ENCODE results near the gene CENPK. TPM values are rescaled to one million over a fixed set of nuclear protein-coding genes. Genes with fewer than 3 reads are reported as not detected.

CENPK gene
- total and polyA plus RNA-seq, 9 of the 15 experiments (the other 6 are each of a cell fraction or from before 2014, with no cell fraction given), result 30.8 to 134 (median 69.0) TPM

DNA sequence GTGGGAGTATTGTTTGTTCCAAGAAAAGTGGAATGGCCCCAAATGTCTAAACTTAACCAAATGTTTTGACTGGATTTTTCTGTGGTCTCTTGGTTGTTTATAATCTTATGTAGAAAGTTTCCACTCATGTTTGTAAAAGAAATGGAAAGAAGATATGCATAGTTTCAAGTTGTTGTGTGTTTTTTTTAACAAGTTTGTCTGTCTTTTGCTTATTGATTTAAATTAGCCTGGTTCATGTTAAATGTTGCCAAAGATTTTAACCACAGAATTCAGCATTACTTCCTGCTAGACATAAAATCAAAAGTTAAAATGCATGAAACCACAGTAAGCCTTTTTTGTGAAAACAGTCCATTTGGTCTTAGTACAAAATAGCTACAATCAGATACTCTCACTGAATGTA is 14.2 kb upstream of the CENPK start (continued):
- TF ChIP-seq, protein P1, sequence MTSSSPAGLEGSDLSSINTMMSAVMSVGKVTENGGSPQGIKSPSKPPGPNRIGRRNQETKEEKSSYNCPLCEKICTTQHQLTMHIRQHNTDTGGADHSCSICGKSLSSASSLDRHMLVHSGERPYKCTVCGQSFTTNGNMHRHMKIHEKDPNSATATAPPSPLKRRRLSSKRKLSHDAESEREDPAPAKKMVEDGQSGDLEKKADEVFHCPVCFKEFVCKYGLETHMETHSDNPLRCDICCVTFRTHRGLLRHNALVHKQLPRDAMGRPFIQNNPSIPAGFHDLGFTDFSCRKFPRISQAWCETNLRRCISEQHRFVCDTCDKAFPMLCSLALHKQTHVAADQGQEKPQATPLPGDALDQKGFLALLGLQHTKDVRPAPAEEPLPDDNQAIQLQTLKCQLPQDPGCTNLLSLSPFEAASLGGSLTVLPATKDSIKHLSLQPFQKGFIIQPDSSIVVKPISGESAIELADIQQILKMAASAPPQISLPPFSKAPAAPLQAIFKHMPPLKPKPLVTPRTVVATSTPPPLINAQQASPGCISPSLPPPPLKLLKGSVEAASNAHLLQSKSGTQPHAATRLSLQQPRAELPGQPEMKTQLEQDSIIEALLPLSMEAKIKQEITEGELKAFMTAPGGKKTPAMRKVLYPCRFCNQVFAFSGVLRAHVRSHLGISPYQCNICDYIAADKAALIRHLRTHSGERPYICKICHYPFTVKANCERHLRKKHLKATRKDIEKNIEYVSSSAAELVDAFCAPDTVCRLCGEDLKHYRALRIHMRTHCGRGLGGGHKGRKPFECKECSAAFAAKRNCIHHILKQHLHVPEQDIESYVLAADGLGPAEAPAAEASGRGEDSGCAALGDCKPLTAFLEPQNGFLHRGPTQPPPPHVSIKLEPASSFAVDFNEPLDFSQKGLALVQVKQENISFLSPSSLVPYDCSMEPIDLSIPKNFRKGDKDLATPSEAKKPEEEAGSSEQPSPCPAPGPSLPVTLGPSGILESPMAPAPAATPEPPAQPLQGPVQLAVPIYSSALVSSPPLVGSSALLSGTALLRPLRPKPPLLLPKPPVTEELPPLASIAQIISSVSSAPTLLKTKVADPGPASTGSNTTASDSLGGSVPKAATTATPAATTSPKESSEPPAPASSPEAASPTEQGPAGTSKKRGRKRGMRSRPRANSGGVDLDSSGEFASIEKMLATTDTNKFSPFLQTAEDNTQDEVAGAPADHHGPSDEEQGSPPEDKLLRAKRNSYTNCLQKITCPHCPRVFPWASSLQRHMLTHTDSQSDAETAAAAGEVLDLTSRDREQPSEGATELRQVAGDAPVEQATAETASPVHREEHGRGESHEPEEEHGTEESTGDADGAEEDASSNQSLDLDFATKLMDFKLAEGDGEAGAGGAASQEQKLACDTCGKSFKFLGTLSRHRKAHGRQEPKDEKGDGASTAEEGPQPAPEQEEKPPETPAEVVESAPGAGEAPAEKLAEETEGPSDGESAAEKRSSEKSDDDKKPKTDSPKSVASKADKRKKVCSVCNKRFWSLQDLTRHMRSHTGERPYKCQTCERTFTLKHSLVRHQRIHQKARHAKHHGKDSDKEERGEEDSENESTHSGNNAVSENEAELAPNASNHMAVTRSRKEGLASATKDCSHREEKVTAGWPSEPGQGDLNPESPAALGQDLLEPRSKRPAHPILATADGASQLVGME (CRISPR knock-in tag; IDR thresholded peaks at IDR 0.05), result no peak
- TF ChIP-seq SIN3A (IDR thresholded peaks at IDR 0.05; ENCODE audit: borderline replicate concordance in 2 of 2, control insufficient read depth in 1 of 2, low read depth in 2 of 2, low read length in 2 of 2) (no peak), BMI1 (IDR thresholded peaks at IDR 0.05; ENCODE audit: low read length) (no peak)

- in situ Hi-C loops (cut with MboI) (no loop called here), intact Hi-C loops (cut with micrococcal nuclease) (no loop called here)
- Histone ChIP-seq H3K27me3 (ENCODE audit: control insufficient read depth in 2 of 2, insufficient read depth in 2 of 2, low read length in 2 of 2) (no peaks in the 10 kb centered on the region), H3K36me3 (ENCODE audit: control insufficient read depth, insufficient read depth, low read length) (peaks cover 72% of the 10 kb centered on the region), H4K20me1 (replicated peaks; ENCODE audit: control insufficient read depth, insufficient read depth, low read length) (no peaks in the 10 kb centered on the region), H3K4me1 (replicated peaks in 1 of 2; ENCODE audit: control insufficient read depth in 2 of 2, insufficient read depth in 2 of 2, low read length in 2 of 2) (no peaks in the 10 kb centered on the region), H3K9me3 (replicated peaks; ENCODE audit: control insufficient read depth, insufficient read depth, low read depth, low read length) (no peaks in the 10 kb centered on the region), H3K4me3 (no peak overlapping the region), H3K4me2 (ENCODE audit: insufficient read depth, low read length) (no peak overlapping the region), H3K27ac (ENCODE audit: extremely low read depth, low read depth, low read length) (no peak overlapping the region), H3K79me2 (ENCODE audit: control insufficient read depth, insufficient read depth, low read length) (peaks cover 14% of the 10 kb centered on the region), H3K9me1 (ENCODE audit: control insufficient read depth, insufficient read depth, low read length) (no peaks in the 10 kb centered on the region), H3K9ac (ENCODE audit: insufficient read depth in 1 of 2, low read depth in 2 of 2, low read length in 2 of 2) (no peak overlapping the region), H2AFZ (ENCODE audit: low read depth, low read length) (no peak overlapping the region)
- BruUV-seq (replicated peaks), result no TSS peak
- ChIA-PET CTCF (ENCODE audit: low intra/inter-chr PET ratio) (no interaction called here), POLR2A (no interaction called here)
- no peak for FAIRE-seq
- no peak for DNase-seq (ENCODE audit: extremely low read depth in 1 of 4, low spot score in 3 of 4)
- no peak for ATAC-seq
- TF ChIP-seq ZNF551 (CRISPR knock-in tag; IDR thresholded peaks at IDR 0.05), result no peak
- TF ChIP-seq POLR3A (IDR thresholded peaks at IDR 0.05; ENCODE audit: borderline replicate concordance, extremely low read depth, insufficient read depth, insufficient read length), result no peak
- WGBS (ENCODE audit: insufficient coverage, low coverage, missing lambda C conversion rate), result 94% methylated on average over 2 of the region's 2 CpGs
Observed at GRCh38 chr5:65570598-65571226, 7.7 kb upstream of the CENPK start.

Data from K562 (cell line).